Measurements from ENCODE around the gene MCEMP1.
A peak's percentile ranks its signal among the peaks of the same experiment; 100 is the strongest.

The MCEMP1 gene

GRCh38 chr19:7655581-7655980 is 21.3 kb upstream of the MCEMP1 start:
- no peak overlapping the region for H3K27ac ChIP-seq
- no peak for TF ChIP-seq CTCF (conservative IDR thresholded peaks at IDR 0.05)

- no peak for TF ChIP-seq CTCF (conservative IDR thresholded peaks at IDR 0.05)
- no peak overlapping the region for H3K27ac ChIP-seq
Measured at GRCh38 chr19:7657131-7657751, 19.6 kb upstream of the MCEMP1 start.

GRCh38 chr19:7658219-7658686 is 18.6 kb upstream of the MCEMP1 start:
- H3K27ac ChIP-seq = no peak overlapping the region
- TF ChIP-seq CTCF (conservative IDR thresholded peaks at IDR 0.05) = no peak

DNA sequence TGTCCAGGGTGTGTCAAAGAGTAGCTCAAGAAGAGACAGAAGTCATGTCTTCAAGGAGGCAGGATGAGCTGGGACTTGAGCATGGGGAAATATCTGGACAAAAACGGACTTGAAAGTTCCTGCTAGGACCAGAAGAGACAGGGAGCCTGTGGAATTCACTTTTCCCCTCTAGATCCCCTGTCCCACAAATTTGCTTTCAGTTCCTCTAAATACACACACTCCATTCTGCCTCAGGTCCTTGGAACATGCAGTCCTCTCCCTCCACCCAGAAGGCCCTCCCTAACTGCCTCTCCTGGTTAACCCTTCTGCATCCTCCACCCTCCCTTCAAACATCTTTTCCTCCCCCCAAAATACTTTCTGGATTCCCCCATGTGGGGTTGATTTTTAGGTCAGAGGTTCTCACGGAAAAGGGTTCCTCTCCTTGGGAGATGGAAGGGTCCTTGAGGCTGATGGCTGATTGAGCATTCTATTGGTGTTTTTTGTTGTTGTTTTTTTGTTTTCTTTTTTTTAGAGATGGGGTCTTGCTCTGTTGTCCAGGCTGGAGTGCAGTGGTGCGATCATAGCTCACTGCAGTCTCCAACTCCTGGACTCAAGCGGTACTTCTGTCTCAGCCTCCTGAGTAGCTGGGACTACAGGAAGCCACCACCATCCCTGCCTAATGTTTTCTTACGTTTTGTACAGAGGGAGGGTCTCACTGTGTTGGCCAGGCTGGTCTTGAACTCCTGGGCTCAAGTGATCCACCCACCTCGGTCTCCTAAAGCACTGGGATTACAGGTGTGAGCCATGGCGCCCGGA is 14.9 kb upstream of the MCEMP1 start:
- no peak overlapping the region for H3K27ac ChIP-seq
- no peak for TF ChIP-seq CTCF (conservative IDR thresholded peaks at IDR 0.05)

GRCh38 chr19:7662657-7663056 is 14.2 kb upstream of the MCEMP1 start:
- H3K27ac ChIP-seq = no peak overlapping the region
- TF ChIP-seq CTCF (conservative IDR thresholded peaks at IDR 0.05) = no peak

DNA sequence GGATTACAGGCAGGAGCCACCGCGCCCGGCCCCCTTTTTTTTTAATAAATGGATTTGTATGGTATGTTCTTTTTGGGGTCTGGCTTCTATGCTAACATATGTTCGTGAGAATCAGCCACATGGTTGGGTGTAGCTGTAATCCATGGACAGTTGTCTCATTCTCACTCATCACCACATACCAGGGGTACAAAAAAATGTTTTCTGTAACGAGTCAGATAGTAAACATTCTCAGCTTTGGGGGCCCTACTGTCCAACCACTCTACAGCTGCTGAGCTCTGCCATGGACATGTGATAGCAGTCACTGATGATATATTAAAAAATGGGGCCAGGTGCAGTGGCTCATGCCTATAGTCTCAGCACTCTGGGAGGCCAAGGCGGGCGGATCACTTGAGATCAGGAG is 13.2 kb upstream of the MCEMP1 start:
- H3K27ac ChIP-seq = no peak overlapping the region
- TF ChIP-seq CTCF (conservative IDR thresholded peaks at IDR 0.05) = no peak

- TF ChIP-seq CTCF (conservative IDR thresholded peaks at IDR 0.05) = no peak
- H3K27ac ChIP-seq = peak overlapping the region; percentile 28
Measured at GRCh38 chr19:7665076-7665475, 11.8 kb upstream of the MCEMP1 start.

Measured in VCaP (cell line).